ENCODE measurements around the gene RFT1.

- TF ChIP-seq CTCF (IDR thresholded peaks at IDR 0.05): peak; percentile 83 to 92
- TF ChIP-seq EP300 (IDR thresholded peaks at IDR 0.05): no peak
- no peak for TF ChIP-seq POLR2A (IDR thresholded peaks at IDR 0.05)
These were observed 57.3 kb downstream of the RFT1 start for GRCh38 chr3:53072653-53073552.
